Activated CD8-positive, alpha-beta T cell treated with anti-CD3 and anti-CD28 coated beads for 36 hours (primary cell): ENCODE data around the gene EML1. TPM values are rescaled to one million over a fixed set of nuclear protein-coding genes. Genes with fewer than 3 reads are reported as not detected.

Experiments
- ATAC-seq: fragments of 200-7000 bp; cut with Tn5 transposase; one replicate; pipeline ENCODE4 v1.10.0; 2021; ENCODE audit warnings: mild to moderate bottlenecking, moderate library complexity
- CTCF ChIA-PET: fragments of 350-600 bp; sonication (Branson Sonifier 250); formaldehyde crosslinking; loops from one replicate; lab custom pipeline; 2021; ENCODE audit warnings: antibody characterized with exemption; lab: Charles Lee
- POLR2A ChIA-PET: fragments of 350-600 bp; sonication (Branson Sonifier 250); formaldehyde crosslinking; loops from one replicate; lab custom pipeline; 2021; ENCODE audit warnings: antibody characterized with exemption; lab: Charles Lee
- DNase-seq: peaks from one replicate; pipeline ENCODE4 v3.0.0-alpha.2; 2020
- H3K27ac Mint-ChIP-seq: one replicate; pipeline ENCODE4 v1.8.0; 2021; ENCODE audit warnings: mild to moderate bottlenecking, mixed read lengths
- H3K27me3 Mint-ChIP-seq: one replicate; pipeline ENCODE4 v1.8.0; 2021; ENCODE audit warnings: mixed read lengths
- H3K36me3 Mint-ChIP-seq: one replicate; pipeline ENCODE4 v1.8.0; 2021; ENCODE audit warnings: low read depth, mixed read lengths
- H3K4me1 Mint-ChIP-seq: one replicate; pipeline ENCODE4 v1.8.0; 2021; ENCODE audit warnings: low read depth, mixed read lengths
- H3K4me3 Mint-ChIP-seq: one replicate; pipeline ENCODE4 v1.8.0; 2021; ENCODE audit warnings: mild to moderate bottlenecking, moderate library complexity, mixed read lengths
- H3K9me3 Mint-ChIP-seq: one replicate; pipeline ENCODE4 v1.8.0; 2021; ENCODE audit warnings: mixed read lengths
- intact Hi-C: fragments of 100-400 bp; cut with micrococcal nuclease; formaldehyde crosslinking; loops from one replicate; pipeline ENCODE4 v1.10.0; 2022
- total RNA-seq, 2 experiments: library from RNA; stranded (reverse); gene quantifications; one replicate each; pipeline ENCODE4 v1.2.3, GENCODE V29; 2021
- TF ChIP-seq, protein P1 (sequence below): fragments of 200-600 bp; IDR thresholded peaks from one replicate; pipeline ENCODE4 v1.8.0; 2022; ENCODE audit warnings: antibody characterized with exemption, mild to moderate bottlenecking

The EML1 gene
- total RNA-seq, 2 experiments from 2014 or later, result 0.56 to 0.70 TPM

DNA sequence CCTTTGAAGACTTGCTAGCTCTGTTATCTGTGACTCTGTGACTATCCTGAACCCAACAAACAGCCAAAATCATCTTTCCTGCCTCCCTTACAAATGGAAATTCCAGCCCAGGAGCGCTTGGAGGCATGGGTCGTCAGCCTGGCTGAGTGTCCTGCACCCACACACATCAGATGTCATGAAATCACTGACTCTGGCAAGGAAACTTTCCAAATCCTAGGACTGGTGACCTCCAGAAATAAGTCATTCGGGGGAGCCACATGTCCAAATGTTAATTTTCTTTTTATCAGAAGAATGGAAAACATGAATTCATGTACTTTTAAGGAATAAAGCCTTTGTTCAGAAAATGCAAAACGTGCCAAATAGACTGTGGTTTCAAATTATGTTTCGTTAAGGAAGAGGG lies 175.7 kb downstream of the EML1 start:
- intact Hi-C loops, result no loop called here
- Mint-ChIP-seq H3K4me3 (no peak overlapping the region), H3K36me3 (peaks cover 5% of the 10 kb centered on the region), H3K27ac (no peak overlapping the region), H3K27me3 (peaks cover 21% of the 10 kb centered on the region), H3K9me3 (no peaks in the 10 kb centered on the region), H3K4me1 (peaks cover 12% of the 10 kb centered on the region)
- no peak for DNase-seq
- CTCF ChIA-PET, result interaction anchor here (1.1 to 1.9 kb wide), 4 partner anchors 22 to 224 kb away, joined by 3 to 7 read pairs (median 4); no protein-coding TSS in a partner anchor
- ATAC-seq, result no peak
- TF ChIP-seq, protein P1, sequence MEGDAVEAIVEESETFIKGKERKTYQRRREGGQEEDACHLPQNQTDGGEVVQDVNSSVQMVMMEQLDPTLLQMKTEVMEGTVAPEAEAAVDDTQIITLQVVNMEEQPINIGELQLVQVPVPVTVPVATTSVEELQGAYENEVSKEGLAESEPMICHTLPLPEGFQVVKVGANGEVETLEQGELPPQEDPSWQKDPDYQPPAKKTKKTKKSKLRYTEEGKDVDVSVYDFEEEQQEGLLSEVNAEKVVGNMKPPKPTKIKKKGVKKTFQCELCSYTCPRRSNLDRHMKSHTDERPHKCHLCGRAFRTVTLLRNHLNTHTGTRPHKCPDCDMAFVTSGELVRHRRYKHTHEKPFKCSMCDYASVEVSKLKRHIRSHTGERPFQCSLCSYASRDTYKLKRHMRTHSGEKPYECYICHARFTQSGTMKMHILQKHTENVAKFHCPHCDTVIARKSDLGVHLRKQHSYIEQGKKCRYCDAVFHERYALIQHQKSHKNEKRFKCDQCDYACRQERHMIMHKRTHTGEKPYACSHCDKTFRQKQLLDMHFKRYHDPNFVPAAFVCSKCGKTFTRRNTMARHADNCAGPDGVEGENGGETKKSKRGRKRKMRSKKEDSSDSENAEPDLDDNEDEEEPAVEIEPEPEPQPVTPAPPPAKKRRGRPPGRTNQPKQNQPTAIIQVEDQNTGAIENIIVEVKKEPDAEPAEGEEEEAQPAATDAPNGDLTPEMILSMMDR, result no peak
- POLR2A ChIA-PET, result no interaction called here

DNA sequence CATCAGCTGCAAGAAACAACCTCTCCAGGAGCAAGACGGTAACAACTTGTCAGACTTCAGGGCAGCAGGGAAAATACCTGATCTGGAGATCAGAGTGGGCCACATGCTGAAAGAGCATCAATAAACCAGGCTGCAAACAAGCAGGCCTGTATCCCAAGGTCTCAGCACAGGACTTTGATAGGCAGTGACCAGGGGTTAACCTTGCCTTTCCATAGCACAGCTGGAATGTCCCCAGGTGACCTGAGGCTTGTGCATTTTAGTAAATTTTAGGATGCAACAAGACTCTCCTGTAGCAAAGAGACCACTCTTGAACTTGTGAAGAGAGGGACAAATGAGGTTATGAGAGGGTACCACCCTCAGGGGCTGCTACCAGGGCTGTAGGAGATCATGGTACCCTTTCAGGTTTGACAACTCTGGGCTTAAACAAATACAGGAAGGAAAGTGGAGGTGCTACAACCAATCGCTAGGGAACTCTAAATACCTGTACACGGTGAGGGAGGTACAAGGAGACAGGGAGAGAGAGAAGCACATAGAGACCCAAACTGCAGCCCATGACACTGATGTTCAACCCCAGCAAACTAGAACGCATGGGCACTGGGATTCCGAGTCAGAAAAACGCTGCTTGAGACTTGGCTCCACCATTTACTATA lies 176.6 kb downstream of the EML1 start:
- no peak overlapping the region for H3K27ac Mint-ChIP-seq
- H3K4me3 Mint-ChIP-seq, result peak overlapping the region; percentile 61
- intact Hi-C loops, result loop anchor here (10.0 kb wide), 1 partner anchor 405 kb away; the partner anchor contains the start of gene WDR25
- peaks cover 12% of the 10 kb centered on the region for H3K4me1 Mint-ChIP-seq
- peaks cover 5% of the 10 kb centered on the region for H3K36me3 Mint-ChIP-seq
- ATAC-seq, result no peak
- CTCF ChIA-PET, result interaction anchor here (1.1 to 1.9 kb wide), 2 partner anchors 23 to 223 kb away, joined by 5 to 7 read pairs; no protein-coding TSS in a partner anchor
- no peaks in the 10 kb centered on the region for H3K9me3 Mint-ChIP-seq
- TF ChIP-seq, protein P1, result no peak
- H3K27me3 Mint-ChIP-seq, result peaks cover 21% of the 10 kb centered on the region
- no peak for DNase-seq
- POLR2A ChIA-PET, result no interaction called here

GRCh38 chr14:99971087-99971940 lies 178.1 kb downstream of the EML1 start:
- intact Hi-C loops, result loop anchor here (10.0 kb wide), 1 partner anchor 403 kb away; the partner anchor contains the start of gene WDR25
- DNase-seq (peak; percentile 87), ATAC-seq (peak; percentile 90)
- Mint-ChIP-seq H3K27me3 (peaks cover 21% of the 10 kb centered on the region), H3K4me1 (peaks cover 12% of the 10 kb centered on the region), H3K4me3 (peak overlapping the region; percentile 61), H3K9me3 (no peaks in the 10 kb centered on the region), H3K36me3 (peaks cover 5% of the 10 kb centered on the region), H3K27ac (no peak overlapping the region)
- ChIA-PET POLR2A (interaction anchor here (0.5 to 3.0 kb wide), 10 partner anchors 12 to 630 kb away, joined by 3 to 13 read pairs (median 3); partner anchors contain the start of gene EVL), CTCF (interaction anchor here (0.7 to 1.3 kb wide), 8 partner anchors 12 to 270 kb away, joined by 3 to 6 read pairs (median 4); no protein-coding TSS in a partner anchor)
- TF ChIP-seq, protein P1, result no peak

DNA sequence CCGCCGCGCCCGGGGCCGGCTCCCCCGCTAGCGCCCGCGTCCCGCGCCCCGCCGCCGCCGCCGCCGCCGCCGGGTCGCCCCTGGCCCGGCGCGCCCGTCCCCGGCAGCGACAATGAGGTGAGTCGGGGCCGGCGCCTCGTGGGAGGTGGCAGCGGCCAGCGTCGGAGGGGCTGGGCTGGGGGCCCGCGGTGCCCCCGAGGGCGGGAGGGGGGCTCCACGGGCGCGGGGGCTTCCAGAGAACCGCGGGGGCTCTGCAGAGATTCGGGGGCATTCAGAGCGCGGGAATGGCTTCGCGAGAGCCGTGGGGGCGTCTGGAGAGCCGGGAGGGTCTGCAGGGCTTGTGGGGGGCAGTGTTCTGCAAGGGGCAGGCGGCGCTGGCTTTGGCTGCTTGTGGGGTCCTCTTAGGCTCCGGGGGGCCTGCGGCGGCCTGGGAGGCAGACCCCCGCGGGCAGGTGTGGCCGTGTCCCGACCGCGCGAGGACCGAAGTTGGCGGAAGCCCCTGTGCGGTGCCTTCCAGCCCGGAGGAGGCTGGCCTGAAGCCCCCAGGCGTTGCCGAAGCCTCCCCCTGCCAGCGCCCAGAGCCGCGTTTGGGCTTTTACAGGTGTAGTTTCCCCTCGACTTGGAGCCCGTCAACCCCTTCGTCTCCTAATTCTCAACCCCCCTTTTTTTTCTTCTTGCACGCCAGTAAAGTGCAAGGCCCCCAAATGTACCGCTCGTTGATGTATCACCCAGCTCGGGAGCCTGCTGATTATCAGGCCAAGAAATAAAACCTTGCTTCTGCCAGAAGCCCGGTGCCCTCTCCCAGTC lies 178.9 kb downstream of the EML1 start:
- peaks cover 12% of the 10 kb centered on the region for H3K4me1 Mint-ChIP-seq

More for the DNA sequence above, 178.9 kb downstream of the EML1 start:
- H3K27me3 Mint-ChIP-seq, result peaks cover 20% of the 10 kb centered on the region
- intact Hi-C loops, result loop anchor here (10.0 kb wide), 1 partner anchor 403 kb away; the partner anchor contains the start of gene WDR25
- no peaks in the 10 kb centered on the region for H3K9me3 Mint-ChIP-seq
- H3K4me3 Mint-ChIP-seq, result peak overlapping the region; percentile 95
- TF ChIP-seq, protein P1, result no peak
- ATAC-seq, result peak; percentile 17
- ChIA-PET CTCF (interaction anchor here (1.0 to 2.0 kb wide), 5 partner anchors 10 to 100 kb away, joined by 3 to 7 read pairs (median 4); no protein-coding TSS in a partner anchor), POLR2A (interaction anchor here (0.6 to 3.0 kb wide), 5 partner anchors 94 to 1823 kb away, joined by 3 to 13 read pairs (median 4); partner anchors contain the start of gene EVL)
- peak overlapping the region; percentile 91 for H3K27ac Mint-ChIP-seq
- peak; percentile 30 for DNase-seq
- H3K36me3 Mint-ChIP-seq, result peaks cover 5% of the 10 kb centered on the region
